Ovary (tissue), 3 donors: Measurements from ENCODE around the gene RIOK2.

Experiments used
- POLR2A ChIP-seq: fragments of 450-650 bp; IDR thresholded peaks from one replicate; pipeline ENCODE4 v1.6.1; 2017; ENCODE audit warnings: antibody characterized with exemption, mild to moderate bottlenecking, moderate library complexity
- TF ChIP-seq, protein P1 (sequence below), 3 donors: fragments of 450-650 bp in 2 of 3; fragments of 200-600 bp in 1 of 3; IDR thresholded peaks; one replicate each; pipeline versions ENCODE4 v1.5.1 to v1.8.0; 2016 to 2022; ENCODE audit warnings: antibody characterized with exemption in 3 of 3, mild to moderate bottlenecking in 1 of 3
- donor health status: DM: no; HTN: no; CAD: no.

DNA sequence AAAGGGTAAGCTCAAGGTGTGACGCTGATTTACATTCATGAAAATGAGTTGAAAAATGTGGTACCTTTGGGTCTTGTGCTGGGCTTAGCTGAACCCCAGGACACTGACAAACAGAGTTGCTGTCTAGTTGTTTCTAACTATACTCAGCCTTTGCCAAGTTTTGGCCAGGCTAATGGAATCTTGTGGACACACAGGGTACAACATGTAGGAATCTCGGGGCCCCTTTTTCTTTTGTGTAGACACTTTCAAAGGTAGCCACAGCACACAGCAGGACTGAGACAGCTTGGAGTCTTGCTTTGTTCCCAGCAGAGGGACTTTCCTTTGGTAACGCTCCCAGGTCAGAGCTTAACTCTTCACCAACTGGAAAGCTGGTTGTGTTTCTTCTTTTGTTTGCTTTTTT is 48.4 kb downstream of the RIOK2 start:
- TF ChIP-seq POLR2A = no peak
- TF ChIP-seq, protein P1, sequence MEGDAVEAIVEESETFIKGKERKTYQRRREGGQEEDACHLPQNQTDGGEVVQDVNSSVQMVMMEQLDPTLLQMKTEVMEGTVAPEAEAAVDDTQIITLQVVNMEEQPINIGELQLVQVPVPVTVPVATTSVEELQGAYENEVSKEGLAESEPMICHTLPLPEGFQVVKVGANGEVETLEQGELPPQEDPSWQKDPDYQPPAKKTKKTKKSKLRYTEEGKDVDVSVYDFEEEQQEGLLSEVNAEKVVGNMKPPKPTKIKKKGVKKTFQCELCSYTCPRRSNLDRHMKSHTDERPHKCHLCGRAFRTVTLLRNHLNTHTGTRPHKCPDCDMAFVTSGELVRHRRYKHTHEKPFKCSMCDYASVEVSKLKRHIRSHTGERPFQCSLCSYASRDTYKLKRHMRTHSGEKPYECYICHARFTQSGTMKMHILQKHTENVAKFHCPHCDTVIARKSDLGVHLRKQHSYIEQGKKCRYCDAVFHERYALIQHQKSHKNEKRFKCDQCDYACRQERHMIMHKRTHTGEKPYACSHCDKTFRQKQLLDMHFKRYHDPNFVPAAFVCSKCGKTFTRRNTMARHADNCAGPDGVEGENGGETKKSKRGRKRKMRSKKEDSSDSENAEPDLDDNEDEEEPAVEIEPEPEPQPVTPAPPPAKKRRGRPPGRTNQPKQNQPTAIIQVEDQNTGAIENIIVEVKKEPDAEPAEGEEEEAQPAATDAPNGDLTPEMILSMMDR (IDR thresholded peaks at IDR 0.05) = no peak
